HCT116 (cell line): ENCODE measurements around the gene ADRA1B. TPM values are rescaled to one million over a fixed set of nuclear protein-coding genes. Genes with fewer than 3 reads are reported as not detected.

Experiments used
- ATAC-seq: fragments of 200-7000 bp; cut with Tn5 transposase; 2 replicates; pipeline ENCODE4 v1.9.1; 2020; ENCODE audit warnings: mild to moderate bottlenecking, moderate library complexity
- BruUV-seq: library from RNA; stranded (reverse); fragments of 400-500 nt; replicated peaks from 2 replicates; lab custom pipeline; 2021; lab: Mats Ljungman, UMichigan
- CTCF ChIA-PET: fragments of 300-600 bp; sonication (Branson Sonifier 250); formaldehyde crosslinking; loops from one replicate; lab custom pipeline; 2021; ENCODE audit warnings: antibody characterized with exemption; lab: Charles Lee
- POLR2A ChIA-PET: fragments of 300-600, 350-600 bp; sonication (Branson Sonifier 250); formaldehyde crosslinking; loops from one replicate; lab custom pipeline; 2021; ENCODE audit warnings: antibody characterized with exemption; lab: Charles Lee
- RAD21 ChIA-PET, 2 experiments: fragments of 300-600 bp; sonication (Branson Sonifier 250); formaldehyde crosslinking; loops; one replicate each; lab custom pipeline; 2023; ENCODE audit warnings: low total read pairs in 2 of 2; ENCODE audit not compliant: uncharacterized antibody in 2 of 2, unreplicated experiment in 2 of 2, low non-redundant PET in 1 of 2; lab: Charles Lee
- DNase-seq: peaks from one replicate; pipeline ENCODE4 v3.0.0-alpha.2; 2010; ENCODE audit warnings: low read depth, low spot score
- H2AFZ ChIP-seq: fragments of 200-600 bp; shearing (Covaris generic), sonication (generic); 2 replicates; pipeline ENCODE4 v1.6.1; 2017; ENCODE audit warnings: low read depth, mixed run types, mixed read lengths, antibody characterized with exemption, low read length; ENCODE audit not compliant: poor library complexity, severe bottlenecking
- H3K27ac ChIP-seq: 2 replicates; pipeline ENCODE4 v1.5.1; 2012; ENCODE audit warnings: low read depth, low read length
- H3K27me3 ChIP-seq: fragments of 200-600 bp; sonication (generic); 2 replicates; pipeline ENCODE4 v1.6.1; 2016; ENCODE audit warnings: mixed run types, low read length, mixed read lengths; ENCODE audit not compliant: insufficient read depth
- H3K36me3 ChIP-seq, 2 experiments: fragments of 200-500 bp in 1 of 2; fragments of 200-600 bp in 1 of 2; sonication (Bioruptor generic) in 1 of 2; sonication (generic) in 1 of 2; 2 replicates each; pipeline versions ENCODE4 v1.5.1 to v1.6.1; 2014 to 2016; ENCODE audit warnings: low read length in 2 of 2, inconsistent platforms in 1 of 2, mixed read lengths in 1 of 2, mixed run types in 1 of 2; ENCODE audit not compliant: insufficient read depth in 2 of 2, control insufficient read depth in 1 of 2
- H3K4me1 ChIP-seq, 2 experiments: fragments of 200-600 bp in 1 of 2; sonication (generic) in 1 of 2; 2 replicates each; pipeline versions ENCODE4 v1.5.1 to v1.6.1; 2012 to 2017; ENCODE audit warnings: low read length in 2 of 2, inconsistent platforms in 1 of 2, mild to moderate bottlenecking in 1 of 2, mixed read lengths in 1 of 2, mixed run types in 1 of 2, moderate library complexity in 1 of 2; ENCODE audit not compliant: insufficient read depth in 2 of 2, control insufficient read depth in 1 of 2
- H3K4me2 ChIP-seq: fragments of 200-600 bp; sonication (generic); 2 replicates; pipeline ENCODE4 v1.6.1; 2017; ENCODE audit warnings: mixed run types, low read length, mixed read lengths
- H3K4me3 ChIP-seq, 2 experiments: fragments of 200-600 bp in 1 of 2; sonication (generic) in 1 of 2; replicated peaks in 1 of 2; 2 replicates each; pipeline ENCODE4 v1.5.1; 2011 to 2016; ENCODE audit warnings: low read length in 2 of 2, control low read depth in 1 of 2, low read depth in 1 of 2, mild to moderate bottlenecking in 1 of 2, mixed read lengths in 1 of 2, mixed run types in 1 of 2
- H3K79me2 ChIP-seq: fragments of 200-600 bp; sonication (generic); 2 replicates; pipeline ENCODE4 v1.6.1; 2017; ENCODE audit warnings: mild to moderate bottlenecking, mixed run types, low read length, moderate library complexity, mixed read lengths; ENCODE audit not compliant: insufficient read depth
- H3K9ac ChIP-seq: fragments of 200-600 bp; sonication (generic); 2 replicates; pipeline ENCODE4 v1.6.1; 2016; ENCODE audit warnings: low read length, mixed read lengths
- H3K9me2 ChIP-seq: fragments of 200-600 bp; sonication (generic), shearing (Covaris generic); 2 replicates; pipeline ENCODE4 v1.6.1; 2017; ENCODE audit warnings: mixed run types, mild to moderate bottlenecking, moderate library complexity; ENCODE audit not compliant: insufficient read depth
- H3K9me3 ChIP-seq, 2 experiments: fragments of 200-500 bp in 1 of 2; fragments of 200-600 bp in 1 of 2; sonication (Bioruptor generic) in 1 of 2; sonication (generic) in 1 of 2; 2 replicates each; pipeline ENCODE4 v1.6.1; 2014 to 2017; ENCODE audit warnings: low read length in 2 of 2, mixed read lengths in 2 of 2, inconsistent platforms in 1 of 2, low read depth in 1 of 2, mild to moderate bottlenecking in 1 of 2, mixed run types in 1 of 2, moderate library complexity in 1 of 2; ENCODE audit not compliant: control insufficient read depth in 1 of 2, insufficient read depth in 1 of 2
- H4K20me1 ChIP-seq: fragments of 200-600 bp; sonication (generic), shearing (Covaris generic); 2 replicates; pipeline ENCODE4 v1.6.1; 2017; ENCODE audit warnings: mixed run types, mild to moderate bottlenecking, moderate library complexity; ENCODE audit not compliant: insufficient read depth
- ATF3 ChIP-seq: IDR thresholded peaks from 2 replicates; pipeline ENCODE4 v1.6.1; 2012
- CTCF ChIP-seq, 3 experiments: fragments of 200-600 bp in 1 of 3; sonication (generic) in 1 of 3; IDR thresholded peaks in 2 of 3; conservative IDR thresholded peaks in 1 of 3; 2 replicates each; pipeline ENCODE4 v1.5.1; 2012 to 2017; ENCODE audit warnings: low read depth in 2 of 3, low read length in 2 of 3, antibody characterized with exemption in 1 of 3, borderline replicate concordance in 1 of 3, control low read depth in 1 of 3, mild to moderate bottlenecking in 1 of 3, mixed read lengths in 1 of 3, mixed run types in 1 of 3, moderate library complexity in 1 of 3; ENCODE audit not compliant: insufficient read depth in 1 of 3
- POLR2A ChIP-seq: IDR thresholded peaks from 2 replicates; pipeline ENCODE4 v1.7.0; 2011; ENCODE audit warnings: borderline replicate concordance; ENCODE audit not compliant: insufficient read depth, insufficient read length; ENCODE audit errors: extremely low read depth
- RAD21 ChIP-seq: IDR thresholded peaks from 2 replicates; pipeline ENCODE4 v1.6.1; 2012; ENCODE audit warnings: low read depth, mild to moderate bottlenecking
- YY1 ChIP-seq: IDR thresholded peaks from 2 replicates; pipeline ENCODE4 v1.6.1; 2011; ENCODE audit warnings: low read length, low read depth, moderate library complexity, mild to moderate bottlenecking; ENCODE audit not compliant: insufficient replicate concordance; ENCODE audit errors: extremely low read depth
- ZNF274 ChIP-seq: fragments of 200-500 bp; sonication (Bioruptor generic); IDR thresholded peaks from 2 replicates; pipeline ENCODE4 v1.6.1; 2014; ENCODE audit warnings: mild to moderate bottlenecking, low read depth, low read length, inconsistent platforms
- intact Hi-C: fragments of 100-400 bp; cut with micrococcal nuclease; formaldehyde crosslinking; loops from 2 replicates; pipeline ENCODE4 v1.10.0; 2022
- total RNA-seq: library from RNA; stranded (reverse); gene quantifications from one replicate; pipeline ENCODE4 v1.2.1, GENCODE V29; 2021; ENCODE audit not compliant: unreplicated experiment

ADRA1B gene
- total RNA-seq, 1 experiment from 2014 or later, result not detected

GRCh38 chr5:160021831-160022446 is 105.7 kb downstream of the ADRA1B start:
- intact Hi-C loops, result loop anchor here (2.0 to 5.0 kb wide), 4 partner anchors 135 to 369 kb away; no protein-coding TSS in a partner anchor
- TF ChIP-seq CTCF (IDR thresholded peaks at IDR 0.05 in 2 of 3, conservative IDR thresholded peaks at IDR 0.05 in 1 of 3; ENCODE audit: borderline replicate concordance in 1 of 3, insufficient read depth in 1 of 3, low read depth in 2 of 3, low read length in 2 of 3) (peak; percentile 62 to 74 (median 70)), ZNF274 (no peak), RAD21 (peak; percentile 83), ATF3 (no peak), POLR2A (no peak), YY1 (no peak)
- H3K4me3 ChIP-seq, result no peak overlapping the region
- no peak overlapping the region for H3K27ac ChIP-seq
- H3K9me2 ChIP-seq, result no peaks in the 10 kb centered on the region
- H3K36me3 ChIP-seq, result peaks cover 0 to 4% of the 10 kb centered on the region in 2 experiments; a peak in 1 of 4 replicates
- no peaks in the 10 kb centered on the region for H3K4me1 ChIP-seq
- H3K4me2 ChIP-seq, result no peak overlapping the region
- CTCF ChIA-PET, result interaction anchor here (0.6 to 2.2 kb wide), 32 partner anchors 8 to 701 kb away, joined by 3 to 45 read pairs (median 3); partner anchors contain the start of genes C1QTNF2, FAM200C, PWWP2A and TTC1
- DNase-seq (peak; percentile 31), ATAC-seq (peak; percentile 93)
- H4K20me1 ChIP-seq, result no peaks in the 10 kb centered on the region
- no peaks in the 10 kb centered on the region for H3K27me3 ChIP-seq
- H3K79me2 ChIP-seq, result peaks cover 51% of the 10 kb centered on the region
- H2AFZ ChIP-seq, result no peak overlapping the region
- POLR2A ChIA-PET, result interaction anchor here (0.6 to 1.1 kb wide), 2 partner anchors 12 to 13 kb away, joined by 3 to 4 read pairs; partner anchors contain the start of gene TTC1
- no TSS peak for BruUV-seq
- H3K9ac ChIP-seq, result no peak overlapping the region
- H3K9me3 ChIP-seq, result no peaks in the 10 kb centered on the region
- RAD21 ChIA-PET, result interaction anchor here (1.3 to 2.0 kb wide), 3 partner anchors 323 to 369 kb away, joined by 8 to 12 read pairs (median 8); no protein-coding TSS in a partner anchor

Other genes starting within 250 kb of the ADRA1B start
- gene TTC1, start 92.7 kb downstream of the ADRA1B start, total RNA-seq, result 48.1 TPM
- 14.7 TPM for gene PWWP2A, start 203.0 kb downstream of the ADRA1B start, total RNA-seq